HG03354 (cell line): Measurements from ENCODE around the gene PRKAA2.

Experiments
- ATAC-seq: cut with Tn5 transposase; IDR thresholded peaks from one replicate; pipeline ENCODE4 v1.9.1; 2021; ENCODE audit warnings: mild to moderate bottlenecking; ENCODE audit not compliant: unreplicated experiment, poor library complexity, severe bottlenecking

PRKAA2 gene

GRCh38 chr1:56648546-56648945 lies 3.4 kb downstream of the PRKAA2 start:
- ATAC-seq, result no peak

- no peak for ATAC-seq
Measured at GRCh38 chr1:56654126-56654923, 9.2 kb downstream of the PRKAA2 start.

- no peak for ATAC-seq
Measured at GRCh38 chr1:56655991-56656613, 11.0 kb downstream of the PRKAA2 start.

GRCh38 chr1:56658254-56658653 lies 13.1 kb downstream of the PRKAA2 start:
- no peak for ATAC-seq

- no peak for ATAC-seq
Measured at GRCh38 chr1:56660293-56660692, 15.2 kb downstream of the PRKAA2 start.

GRCh38 chr1:56663846-56664245 lies 18.7 kb downstream of the PRKAA2 start:
- no peak for ATAC-seq

GRCh38 chr1:56665384-56665783 lies 20.3 kb downstream of the PRKAA2 start:
- ATAC-seq, result no peak

- ATAC-seq, result no peak
Measured at GRCh38 chr1:56666112-56666608, 21.0 kb downstream of the PRKAA2 start.

- ATAC-seq, result no peak
Measured at GRCh38 chr1:56670350-56670749, 25.2 kb downstream of the PRKAA2 start.

- ATAC-seq, result no peak
Measured at GRCh38 chr1:56671085-56671484, 26.0 kb downstream of the PRKAA2 start.

- ATAC-seq, result no peak
Measured at GRCh38 chr1:56671542-56671941, 26.4 kb downstream of the PRKAA2 start.

- ATAC-seq, result no peak
Measured at GRCh38 chr1:56672579-56672978, 27.5 kb downstream of the PRKAA2 start.

- no peak for ATAC-seq
Measured at GRCh38 chr1:56675763-56676162, 30.6 kb downstream of the PRKAA2 start.

GRCh38 chr1:56676571-56677035 lies 31.5 kb downstream of the PRKAA2 start:
- no peak for ATAC-seq

GRCh38 chr1:56683569-56683968 lies 38.5 kb downstream of the PRKAA2 start:
- no peak for ATAC-seq

GRCh38 chr1:56686169-56686568 lies 41.1 kb downstream of the PRKAA2 start:
- no peak for ATAC-seq

- peak; percentile 79 for ATAC-seq
Measured at GRCh38 chr1:56688522-56689026, 43.5 kb downstream of the PRKAA2 start.

- ATAC-seq, result no peak
Measured at GRCh38 chr1:56696663-56697062, 51.5 kb downstream of the PRKAA2 start.

GRCh38 chr1:56703747-56704146 lies 58.6 kb downstream of the PRKAA2 start:
- ATAC-seq, result no peak

GRCh38 chr1:56707379-56707778 lies 62.3 kb downstream of the PRKAA2 start:
- ATAC-seq, result no peak
